GM23248 (cell line): ENCODE data around the gene PCSK9. TPM values are rescaled to one million over a fixed set of nuclear protein-coding genes. Genes with fewer than 3 reads are reported as not detected.
A peak's percentile ranks its signal among the peaks of the same experiment; 100 is the strongest.

ENCODE experiments used
- DNase-seq: peaks from one replicate; pipeline ENCODE4 v3.0.0-alpha.2; 2015
- H2AFZ ChIP-seq: fragments of 200-600 bp; sonication (generic); 2 replicates; pipeline ENCODE4 v1.6.1; 2016; ENCODE audit warnings: antibody characterized with exemption
- H3F3A ChIP-seq: fragments of 200-600 bp; sonication (generic); 2 replicates; pipeline ENCODE4 v1.6.1; 2016; ENCODE audit warnings: mild to moderate bottlenecking, antibody characterized with exemption, mixed run types; ENCODE audit not compliant: insufficient read depth
- H3K27ac ChIP-seq: fragments of 200-600 bp; sonication (generic); 2 replicates; pipeline ENCODE4 v1.5.1; 2016; ENCODE audit warnings: mild to moderate bottlenecking
- H3K27me3 ChIP-seq: fragments of 200-600 bp; sonication (generic); replicated peaks from 2 replicates; pipeline ENCODE4 v1.6.1; 2016; ENCODE audit warnings: mild to moderate bottlenecking; ENCODE audit not compliant: insufficient read depth
- H3K36me3 ChIP-seq: fragments of 200-600 bp; sonication (generic); 2 replicates; pipeline ENCODE4 v1.6.1; 2016; ENCODE audit warnings: low read depth, mild to moderate bottlenecking
- H3K4me1 ChIP-seq: fragments of 200-600 bp; sonication (generic); 2 replicates; pipeline ENCODE4 v1.6.1; 2016; ENCODE audit warnings: mild to moderate bottlenecking; ENCODE audit not compliant: insufficient read depth
- H3K4me2 ChIP-seq: fragments of 200-600 bp; sonication (generic); one replicate; pipeline ENCODE4 v1.6.1; 2016; ENCODE audit warnings: mild to moderate bottlenecking; ENCODE audit not compliant: unreplicated experiment
- H3K4me3 ChIP-seq: fragments of 200-600 bp; sonication (generic); 2 replicates; pipeline ENCODE4 v1.5.1; 2016; ENCODE audit warnings: mild to moderate bottlenecking
- H3K79me2 ChIP-seq: fragments of 200-600 bp; sonication (generic); 2 replicates; pipeline ENCODE4 v1.6.1; 2016; ENCODE audit warnings: mild to moderate bottlenecking; ENCODE audit not compliant: insufficient read depth
- H3K9ac ChIP-seq: fragments of 200-600 bp; sonication (generic); 2 replicates; pipeline ENCODE4 v1.6.1; 2016; ENCODE audit warnings: mild to moderate bottlenecking
- H3K9me2 ChIP-seq: fragments of 200-600 bp; sonication (generic); 2 replicates; pipeline ENCODE4 v1.6.1; 2016; ENCODE audit warnings: mixed run types, mild to moderate bottlenecking, moderate library complexity; ENCODE audit not compliant: insufficient read depth
- H3K9me3 ChIP-seq: fragments of 200-600 bp; sonication (generic); one replicate; pipeline ENCODE4 v1.6.1; 2017; ENCODE audit warnings: low read depth
- H4K20me1 ChIP-seq: fragments of 200-600 bp; sonication (generic); 2 replicates; pipeline ENCODE4 v1.6.0; 2016; ENCODE audit not compliant: insufficient read depth
- EZH2 ChIP-seq: fragments of 200-600 bp; sonication (generic); IDR thresholded peaks from 2 replicates; pipeline ENCODE4 v1.6.1; 2018; ENCODE audit warnings: antibody characterized with exemption, mild to moderate bottlenecking; ENCODE audit not compliant: insufficient read depth, poor library complexity, severe bottlenecking
- EZH2phosphoT487 ChIP-seq: fragments of 200-600 bp; sonication (generic); IDR thresholded peaks from 2 replicates; pipeline ENCODE4 v1.6.1; 2018; ENCODE audit warnings: antibody characterized with exemption, moderate library complexity, mild to moderate bottlenecking, low read depth; ENCODE audit not compliant: insufficient read depth
- WGBS, 2 experiments: methylation state at CpG; one replicate each; pipeline ENCODE4 v1.1.6; 2015 to 2017; ENCODE audit warnings: low lambda C conversion rate in 2 of 2, low coverage in 1 of 2; ENCODE audit errors: missing lambda C conversion rate in 2 of 2; 5-methylcytosine and 5-hydroxymethylcytosine counted together
- in situ Hi-C: fragments of 300-500 bp; cut with MboI; formaldehyde crosslinking; loops from 2 replicates; pipeline ENCODE4 v1.15.0; 2020
- polyA plus RNA-seq: library from polyadenylated mRNA; unstranded; fragments of >200 nt; fragmentation: Nextera tagmentation; extraction: Ambion mirVana; gene quantifications from 2 replicates; pipeline ENCODE4 v1.2.1, GENCODE V29; 2016
- total RNA-seq: library from RNA; depleted of rRNA; stranded (reverse); fragments of >200 nt; shearing (Covaris generic); gene quantifications from 2 replicates; pipeline ENCODE4 v1.2.3, GENCODE V29; 2014

PCSK9 gene
- total and polyA plus RNA-seq, 2 experiments from 2014 or later = 0.11 to 0.16 TPM

- in situ Hi-C loops = no loop called here
- Histone ChIP-seq H4K20me1 (no peaks in the 10 kb centered on the region), H3K4me2 (no peak overlapping the region), H3K9ac (no peak overlapping the region), H3K27ac (no peak overlapping the region), H3K9me2 (no peaks in the 10 kb centered on the region), H3F3A (no peaks in the 10 kb centered on the region), H3K4me1 (no peaks in the 10 kb centered on the region), H3K36me3 (no peaks in the 10 kb centered on the region), H3K27me3 (no peaks in the 10 kb centered on the region; the same call in 1 of the 2 replicates), H3K79me2 (no peaks in the 10 kb centered on the region), H2AFZ (no peak overlapping the region), H3K4me3 (no peak overlapping the region), H3K9me3 (no peaks in the 10 kb centered on the region)
- WGBS, 2 experiments = 49% methylated on average over 9 of the region's 9 CpGs
- TF ChIP-seq EZH2 (no peak), EZH2phosphoT487 (no peak)
- peak; percentile 62 for DNase-seq
Observed at GRCh38 chr1:55050283-55050682, 10.9 kb downstream of the PCSK9 start.

- Histone ChIP-seq H3K9ac (no peak overlapping the region), H4K20me1 (no peaks in the 10 kb centered on the region), H3K27ac (no peak overlapping the region), H3K4me2 (no peak overlapping the region), H3K4me1 (no peaks in the 10 kb centered on the region), H2AFZ (no peak overlapping the region), H3F3A (no peaks in the 10 kb centered on the region), H3K79me2 (no peaks in the 10 kb centered on the region), H3K36me3 (no peaks in the 10 kb centered on the region), H3K27me3 (no peaks in the 10 kb centered on the region; the same call in 1 of the 2 replicates), H3K9me2 (no peaks in the 10 kb centered on the region), H3K4me3 (no peak overlapping the region), H3K9me3 (no peaks in the 10 kb centered on the region)
- TF ChIP-seq EZH2phosphoT487 (no peak), EZH2 (no peak)
- DNase-seq = no peak
- in situ Hi-C loops = no loop called here
- WGBS, 2 experiments = 96 to 97% methylated on average over 5 of the region's 5 CpGs
Observed at GRCh38 chr1:55051169-55051568, 11.8 kb downstream of the PCSK9 start.

- no peaks in the 10 kb centered on the region; the same call in 1 of the 2 replicates for H3K27me3 ChIP-seq
- no peaks in the 10 kb centered on the region for H3F3A ChIP-seq
- no peaks in the 10 kb centered on the region for H3K9me3 ChIP-seq
- no peak overlapping the region for H3K27ac ChIP-seq
- TF ChIP-seq EZH2phosphoT487 (no peak), EZH2 (no peak)
- 75 to 80% methylated on average over 9 of the region's 9 CpGs for WGBS, 2 experiments
- no peaks in the 10 kb centered on the region for H3K4me1 ChIP-seq
- H3K9me2 ChIP-seq = no peaks in the 10 kb centered on the region
- H3K4me3 ChIP-seq = no peak overlapping the region
- H3K36me3 ChIP-seq = no peaks in the 10 kb centered on the region
- no peak overlapping the region for H3K9ac ChIP-seq
- in situ Hi-C loops = no loop called here
- no peaks in the 10 kb centered on the region for H3K79me2 ChIP-seq
- H3K4me2 ChIP-seq = no peak overlapping the region
- H2AFZ ChIP-seq = no peak overlapping the region
- H4K20me1 ChIP-seq = no peaks in the 10 kb centered on the region
- no peak for DNase-seq
Observed at GRCh38 chr1:55051621-55052020, 12.3 kb downstream of the PCSK9 start.

GRCh38 chr1:55052221-55053142 is 13.1 kb downstream of the PCSK9 start:
- WGBS, 2 experiments = 80 to 81% methylated on average over 28 to 29 of the region's 29 CpGs
- H3K36me3 ChIP-seq = no peaks in the 10 kb centered on the region

More at GRCh38 chr1:55052221-55053142, 13.1 kb downstream of the PCSK9 start:
- Histone ChIP-seq H3F3A (no peaks in the 10 kb centered on the region), H3K9me2 (no peaks in the 10 kb centered on the region), H3K4me1 (no peaks in the 10 kb centered on the region), H3K27me3 (no peaks in the 10 kb centered on the region; the same call in 1 of the 2 replicates), H3K4me2 (no peak overlapping the region), H3K27ac (no peak overlapping the region), H3K9me3 (no peaks in the 10 kb centered on the region), H3K9ac (no peak overlapping the region), H3K4me3 (no peak overlapping the region), H4K20me1 (no peaks in the 10 kb centered on the region), H2AFZ (no peak overlapping the region), H3K79me2 (no peaks in the 10 kb centered on the region)
- TF ChIP-seq EZH2 (no peak), EZH2phosphoT487 (no peak)
- in situ Hi-C loops = no loop called here
- DNase-seq = no peak
